GM19035 (cell line): ENCODE data around the gene SPECC1.
"Not testable (repeated sequence)": the region's sequence is repeated elsewhere in the genome, so short reads cannot be mapped to it uniquely, and the experiment has no call there.

Experiments used
- ATAC-seq: cut with Tn5 transposase; IDR thresholded peaks from one replicate; pipeline ENCODE4 v1.9.1; 2021; ENCODE audit not compliant: unreplicated experiment

The SPECC1 gene

GRCh38 chr17:20010099-20010863, 1.1 kb downstream of the SPECC1 start:
- ATAC-seq, result no peak

DNA sequence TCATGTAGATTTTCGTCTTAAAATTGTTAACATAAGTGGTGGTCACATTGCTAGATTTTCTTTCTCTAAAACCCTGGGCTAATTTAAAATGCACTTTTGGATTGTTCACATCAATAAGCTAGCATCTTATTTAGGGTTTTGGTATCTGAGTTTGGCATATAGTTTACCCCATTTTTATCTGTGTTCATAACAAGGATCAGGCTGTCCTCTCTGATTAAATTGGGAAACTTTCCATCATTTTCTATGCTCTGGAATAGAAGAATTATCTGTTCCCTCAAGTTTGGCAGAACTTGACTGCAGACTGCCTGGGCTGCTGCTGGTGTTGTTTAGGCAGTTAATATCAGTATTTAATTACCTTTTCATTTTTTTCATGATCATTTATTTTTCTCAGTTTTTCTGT, 1.8 kb downstream of the SPECC1 start:
- no peak for ATAC-seq

GRCh38 chr17:20012017-20012536, 2.9 kb downstream of the SPECC1 start:
- no peak for ATAC-seq

- not testable (repeated sequence) for ATAC-seq
Observed at GRCh38 chr17:20016475-20016992, 7.4 kb downstream of the SPECC1 start.

DNA sequence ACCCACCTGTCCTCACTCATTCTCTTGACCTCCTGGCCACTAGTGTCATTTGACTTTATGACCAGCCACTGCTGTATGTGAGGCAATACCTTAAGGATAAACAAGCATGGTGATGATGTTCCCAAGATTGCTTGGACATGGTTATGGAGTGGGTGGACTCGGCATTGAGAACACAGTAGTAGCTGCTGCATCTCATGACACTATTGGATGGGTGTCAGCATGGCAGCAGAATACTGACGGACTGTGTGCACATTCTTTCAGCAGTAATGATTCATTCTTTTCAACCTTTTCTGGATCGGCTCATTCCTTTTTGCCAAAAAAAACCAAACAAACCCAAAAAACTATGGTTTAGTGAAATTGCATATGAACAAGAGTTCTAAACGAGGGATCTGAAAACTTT, 13.5 kb downstream of the SPECC1 start:
- ATAC-seq, result no peak

- ATAC-seq, result no peak
Observed at GRCh38 chr17:20026960-20027359, 17.8 kb downstream of the SPECC1 start.

DNA sequence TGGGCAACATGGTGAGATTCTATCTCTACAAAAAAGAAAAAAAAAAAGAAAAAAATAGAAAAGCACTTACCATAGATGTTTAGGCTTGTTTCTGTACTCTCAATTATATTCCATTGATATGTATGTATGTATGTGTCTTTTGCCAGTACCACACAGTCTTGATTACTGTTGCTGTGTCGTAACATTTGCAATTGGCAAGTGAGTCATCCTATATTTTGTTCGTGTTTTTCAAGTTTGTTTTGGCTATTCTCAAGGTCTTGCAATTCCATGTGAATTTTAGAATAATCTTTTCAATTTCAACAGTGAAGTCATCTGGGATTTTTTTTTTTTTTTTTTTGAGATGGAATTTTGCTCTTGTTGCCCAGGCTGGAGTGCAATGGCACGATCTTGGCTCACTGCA, 19.3 kb downstream of the SPECC1 start:
- ATAC-seq, result no peak

DNA sequence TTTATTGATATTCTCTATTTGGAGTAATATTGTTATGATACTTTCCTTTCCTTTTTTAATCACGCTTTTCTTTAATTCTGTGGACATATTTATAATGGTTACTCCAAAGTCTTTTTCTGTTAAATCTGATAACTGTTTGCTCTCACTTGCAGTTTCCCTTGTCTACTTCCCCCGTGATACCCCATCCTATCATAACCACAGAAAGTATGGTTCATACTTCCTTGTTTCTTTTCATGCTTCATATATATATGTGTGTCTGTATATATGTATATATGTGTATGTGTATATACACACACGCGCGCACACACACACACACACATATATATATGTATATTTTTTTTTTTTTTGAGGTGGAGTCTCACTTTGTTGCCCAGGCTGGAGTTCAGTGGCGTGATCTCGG, 23.5 kb downstream of the SPECC1 start:
- no peak for ATAC-seq

DNA sequence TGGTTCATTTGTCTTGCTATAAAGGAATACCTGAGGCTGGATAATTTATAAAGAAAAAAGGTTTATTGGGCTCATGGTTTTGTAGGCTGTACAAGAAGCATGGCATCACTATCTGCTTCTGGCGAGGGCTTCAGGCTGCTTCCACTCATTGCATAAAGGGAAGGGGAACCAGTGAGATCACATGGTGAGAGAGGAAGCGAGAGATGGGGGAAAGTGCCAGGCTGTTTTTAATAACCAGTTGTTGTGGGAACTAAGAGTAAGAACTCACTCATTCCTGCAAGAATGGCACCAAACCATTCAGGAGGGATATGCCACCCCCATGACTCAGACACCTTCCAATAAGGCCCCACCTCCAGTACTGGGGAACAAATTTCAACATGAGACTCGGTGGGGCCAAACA, 24.3 kb downstream of the SPECC1 start:
- ATAC-seq, result no peak

DNA sequence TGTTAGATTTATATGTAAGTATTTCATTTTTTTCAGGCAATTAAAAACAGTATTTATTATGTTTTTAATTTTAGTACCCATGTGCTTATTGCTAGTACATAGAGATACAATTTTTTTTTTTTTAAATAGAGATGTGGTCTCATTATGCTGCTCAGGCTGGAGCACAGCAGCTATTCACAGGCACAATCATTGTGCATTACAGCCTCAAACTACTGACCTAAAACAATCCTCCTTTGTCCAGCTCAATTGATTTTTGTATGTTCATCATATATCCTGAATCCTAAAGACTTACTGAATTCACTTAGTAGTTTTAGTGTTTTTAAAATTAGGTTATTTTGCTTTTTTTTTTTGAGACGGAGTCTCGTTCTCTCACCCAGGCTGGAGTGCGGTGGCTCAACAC, 26.3 kb downstream of the SPECC1 start:
- no peak for ATAC-seq

DNA sequence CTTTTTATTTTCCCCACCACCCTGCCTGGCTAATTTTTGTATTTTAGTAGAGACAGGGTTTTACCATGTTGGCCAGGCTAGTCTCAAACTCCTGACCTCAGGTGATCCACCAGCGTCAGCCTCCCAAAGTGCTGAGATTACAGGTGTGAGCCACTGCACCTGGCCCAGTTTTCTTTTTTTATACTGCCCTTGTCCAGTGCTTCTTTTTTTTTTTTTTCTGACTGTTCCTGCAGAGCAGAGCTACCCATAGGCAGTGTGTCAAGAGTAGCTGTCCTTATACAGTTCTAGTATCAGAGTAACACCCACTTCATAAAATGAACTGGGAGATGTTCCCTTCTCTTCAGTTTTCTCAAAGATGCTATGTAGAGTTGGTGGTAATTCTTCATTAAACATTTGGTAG, 28.1 kb downstream of the SPECC1 start:
- ATAC-seq, result not testable (repeated sequence)

DNA sequence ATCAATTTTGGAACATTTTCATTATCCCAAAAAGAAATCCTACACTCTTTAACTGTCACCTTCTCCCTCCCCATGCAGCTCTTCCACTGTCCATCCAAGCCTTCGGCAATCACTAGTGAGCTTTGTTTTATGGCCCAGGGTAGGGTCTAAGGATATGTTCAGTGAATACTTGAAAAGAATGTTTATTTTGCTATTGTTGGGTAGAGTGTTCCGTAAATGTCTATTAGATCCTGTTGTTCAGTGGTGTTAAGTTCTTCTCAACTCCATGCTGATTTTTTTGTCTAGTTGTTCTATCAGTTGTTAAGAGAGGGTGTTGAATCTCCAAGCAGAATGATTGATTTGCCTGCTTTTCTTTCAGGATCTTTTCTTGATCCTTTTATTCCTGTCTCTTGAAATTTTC, 29.9 kb downstream of the SPECC1 start:
- no peak for ATAC-seq

- no peak for ATAC-seq
Observed at GRCh38 chr17:20040216-20040615, 31.1 kb downstream of the SPECC1 start.

- no peak for ATAC-seq
Observed at GRCh38 chr17:20043021-20043420, 33.9 kb downstream of the SPECC1 start.

DNA sequence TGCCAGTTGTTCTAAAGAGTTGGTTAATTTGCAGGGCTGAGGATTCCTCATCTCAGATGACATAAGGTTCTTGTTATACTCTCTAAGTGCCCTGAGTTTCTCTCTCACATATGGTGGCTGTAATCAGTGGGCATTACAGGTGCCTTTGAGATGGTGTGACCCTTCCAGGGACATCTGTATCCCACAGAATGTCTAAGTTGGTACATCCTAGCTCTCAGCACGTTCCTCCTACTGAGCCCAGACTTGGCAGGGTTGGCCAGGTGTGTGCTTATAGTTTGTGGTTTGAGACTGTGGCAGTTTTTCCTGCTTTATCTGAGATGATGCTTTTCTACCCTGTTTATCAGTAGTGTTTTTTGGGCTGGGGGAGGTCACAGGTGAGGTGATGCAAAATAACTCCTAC, 36.3 kb downstream of the SPECC1 start:
- ATAC-seq, result no peak

GRCh38 chr17:20046629-20047028, 37.5 kb downstream of the SPECC1 start:
- ATAC-seq, result no peak

- no peak for ATAC-seq
Observed at GRCh38 chr17:20051624-20052023, 42.5 kb downstream of the SPECC1 start.

DNA sequence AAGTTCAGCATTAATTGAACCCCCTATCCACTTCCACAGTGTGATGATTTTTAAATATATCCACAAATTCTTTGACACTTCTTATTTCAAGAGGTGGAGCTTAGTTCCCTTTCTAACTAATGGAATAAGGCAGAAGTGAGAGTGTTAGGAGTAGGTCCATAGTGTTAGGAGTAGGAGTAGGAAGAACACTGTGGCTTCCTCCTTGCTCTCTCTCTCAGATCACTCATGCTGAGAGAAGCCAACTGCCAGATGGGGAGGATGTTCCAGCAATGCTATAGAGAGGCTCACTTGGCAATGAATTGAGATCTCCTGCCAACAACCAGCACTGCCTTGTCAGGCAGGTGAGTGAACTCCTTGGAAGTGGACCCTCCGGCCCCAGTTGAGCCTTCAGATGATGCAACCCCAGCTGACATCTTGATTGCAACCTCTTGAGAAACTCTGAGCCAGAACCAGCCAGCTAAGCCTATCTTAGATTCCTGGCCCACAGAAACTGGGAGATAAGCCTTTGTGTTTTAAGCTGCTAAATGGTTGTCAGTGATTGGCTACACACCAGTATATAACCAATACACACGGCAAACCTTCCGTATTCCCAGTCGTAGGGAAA, 44.3 kb downstream of the SPECC1 start:
- no peak for ATAC-seq

DNA sequence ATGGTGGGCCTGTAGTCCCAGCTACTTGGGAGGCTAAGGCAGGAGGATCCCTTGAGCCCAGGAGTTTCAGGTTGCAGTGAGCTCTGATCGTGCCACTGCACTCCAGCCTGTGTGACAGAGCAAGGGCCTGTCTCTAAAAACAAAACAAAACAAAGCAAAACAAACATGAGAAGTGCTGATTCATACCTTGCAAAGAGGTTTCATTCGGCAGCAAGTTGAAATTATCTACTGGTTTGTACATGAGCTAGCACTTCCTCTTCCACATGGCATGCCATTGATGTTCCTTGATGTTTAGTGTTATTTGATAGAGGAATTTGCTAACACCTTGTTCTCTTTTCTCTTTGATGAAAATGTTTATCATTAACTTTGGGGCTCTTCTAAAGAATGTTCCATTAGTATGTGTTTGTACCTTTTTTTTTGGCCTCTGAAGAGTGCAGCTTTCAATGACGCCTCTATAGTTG, 50.6 kb downstream of the SPECC1 start:
- peak; percentile 45 for ATAC-seq

GRCh38 chr17:20063665-20064648, 54.8 kb downstream of the SPECC1 start:
- no peak for ATAC-seq

- ATAC-seq, result no peak
Observed at GRCh38 chr17:20066253-20066652, 57.1 kb downstream of the SPECC1 start.
